ENCODE data around the gene FGGY. TPM values are rescaled to one million over a fixed set of nuclear protein-coding genes. Genes with fewer than 3 reads are reported as not detected.

Gene FGGY
- total RNA-seq, 1 donor from 2014 or later = 31.2 TPM

DNA sequence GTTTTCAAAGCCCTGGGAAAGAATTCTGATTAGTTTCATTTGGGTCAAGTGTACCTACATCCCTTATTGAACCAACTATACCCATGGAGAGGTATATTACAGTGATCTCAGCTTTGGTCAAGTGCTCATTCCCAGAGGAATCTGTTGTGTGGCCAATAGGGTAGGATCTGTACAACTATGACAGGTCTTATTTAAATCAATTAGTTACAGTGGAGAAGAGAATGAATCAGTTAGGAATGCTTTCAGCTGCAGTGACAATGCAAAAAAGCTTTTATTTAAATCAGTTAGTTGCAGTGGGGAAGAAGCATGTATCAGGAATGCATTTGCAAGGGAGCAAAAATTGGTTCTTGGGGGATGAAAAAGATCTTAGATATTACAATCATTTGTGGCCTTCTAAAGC is 119.0 kb downstream of the FGGY start:
- TF ChIP-seq, protein P1, sequence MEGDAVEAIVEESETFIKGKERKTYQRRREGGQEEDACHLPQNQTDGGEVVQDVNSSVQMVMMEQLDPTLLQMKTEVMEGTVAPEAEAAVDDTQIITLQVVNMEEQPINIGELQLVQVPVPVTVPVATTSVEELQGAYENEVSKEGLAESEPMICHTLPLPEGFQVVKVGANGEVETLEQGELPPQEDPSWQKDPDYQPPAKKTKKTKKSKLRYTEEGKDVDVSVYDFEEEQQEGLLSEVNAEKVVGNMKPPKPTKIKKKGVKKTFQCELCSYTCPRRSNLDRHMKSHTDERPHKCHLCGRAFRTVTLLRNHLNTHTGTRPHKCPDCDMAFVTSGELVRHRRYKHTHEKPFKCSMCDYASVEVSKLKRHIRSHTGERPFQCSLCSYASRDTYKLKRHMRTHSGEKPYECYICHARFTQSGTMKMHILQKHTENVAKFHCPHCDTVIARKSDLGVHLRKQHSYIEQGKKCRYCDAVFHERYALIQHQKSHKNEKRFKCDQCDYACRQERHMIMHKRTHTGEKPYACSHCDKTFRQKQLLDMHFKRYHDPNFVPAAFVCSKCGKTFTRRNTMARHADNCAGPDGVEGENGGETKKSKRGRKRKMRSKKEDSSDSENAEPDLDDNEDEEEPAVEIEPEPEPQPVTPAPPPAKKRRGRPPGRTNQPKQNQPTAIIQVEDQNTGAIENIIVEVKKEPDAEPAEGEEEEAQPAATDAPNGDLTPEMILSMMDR (IDR thresholded peaks at IDR 0.05; ENCODE audit: borderline replicate concordance) = no peak
- no peak for DNase-seq
- Histone ChIP-seq H3K27ac (replicated peaks) (no peak overlapping the region), H3K4me3 (no peak overlapping the region), H3K4me1 (peaks cover 7% of the 10 kb centered on the region), H3K9me3 (replicated peaks) (no peaks in the 10 kb centered on the region), H3K27me3 (ENCODE audit: low read depth) (no peaks in the 10 kb centered on the region), H3K36me3 (no peaks in the 10 kb centered on the region)
- intact Hi-C loops (cut with micrococcal nuclease) = no loop called here

DNA sequence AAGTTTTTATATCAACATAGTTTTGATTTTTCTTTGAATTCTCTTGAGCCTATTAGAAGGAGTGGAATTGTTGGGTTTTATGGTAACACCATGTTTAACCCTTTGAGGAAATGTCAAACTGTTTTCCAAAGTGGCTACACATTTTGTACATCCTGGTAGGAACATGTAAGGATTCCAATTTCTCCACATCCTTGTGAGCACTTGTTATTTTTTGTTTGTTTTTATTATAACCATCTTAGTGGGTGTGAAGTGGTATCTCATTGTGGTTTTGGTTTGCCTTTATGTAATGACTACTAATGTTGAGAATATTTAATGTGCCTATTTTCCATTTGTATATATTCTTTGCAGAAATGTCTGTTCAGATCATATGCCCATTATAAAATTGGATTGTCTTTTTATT is 120.5 kb downstream of the FGGY start:
- TF ChIP-seq, protein P1 (IDR thresholded peaks at IDR 0.05; ENCODE audit: borderline replicate concordance) = no peak
- Histone ChIP-seq H3K36me3 (no peaks in the 10 kb centered on the region), H3K9me3 (replicated peaks) (no peaks in the 10 kb centered on the region), H3K27me3 (ENCODE audit: low read depth) (no peaks in the 10 kb centered on the region), H3K4me3 (no peak overlapping the region), H3K27ac (replicated peaks) (no peak overlapping the region), H3K4me1 (peaks cover 10% of the 10 kb centered on the region)
- DNase-seq = no peak
- intact Hi-C loops (cut with micrococcal nuclease) = no loop called here

DNA sequence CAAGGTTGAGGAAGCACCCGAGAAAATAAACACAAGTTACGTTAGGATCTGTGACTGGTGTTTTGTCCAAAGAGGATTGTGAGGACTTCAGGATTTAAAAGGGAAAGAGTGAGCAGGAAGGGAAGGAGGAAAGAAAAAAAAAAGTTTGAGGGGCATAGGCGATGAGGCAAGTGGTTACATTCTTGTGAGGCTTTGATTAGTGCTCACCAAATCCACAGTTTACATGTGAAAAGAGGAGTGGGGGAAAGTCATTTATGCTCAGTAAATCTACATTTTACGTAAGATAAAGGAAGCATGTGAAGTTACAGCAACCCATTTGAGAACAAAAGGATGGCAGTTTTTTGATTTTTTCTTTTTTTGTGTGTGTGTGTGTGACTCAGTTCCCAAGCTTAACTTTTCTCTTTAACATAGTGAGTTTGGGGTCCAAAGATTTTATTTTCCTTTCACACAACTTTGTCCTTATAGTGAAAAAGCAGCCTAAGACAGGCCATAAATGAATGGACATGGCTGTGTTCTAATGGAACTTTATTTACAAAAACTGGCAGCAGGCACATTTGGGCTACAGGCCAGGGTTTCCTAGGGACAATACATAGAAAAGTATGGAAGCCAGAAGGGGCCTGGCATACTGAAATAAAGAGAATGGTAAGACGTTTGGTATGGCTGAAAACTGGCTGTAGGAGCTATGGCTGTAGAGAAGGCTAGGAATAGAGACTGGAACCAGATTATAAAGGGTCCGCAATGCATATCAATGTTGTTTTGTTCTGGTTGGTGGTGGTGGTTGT is 121.7 kb downstream of the FGGY start:
- Histone ChIP-seq H3K4me1 (peaks cover 14% of the 10 kb centered on the region), H3K36me3 (no peaks in the 10 kb centered on the region), H3K27me3 (ENCODE audit: low read depth) (no peaks in the 10 kb centered on the region), H3K27ac (replicated peaks) (no peak overlapping the region), H3K9me3 (replicated peaks) (no peaks in the 10 kb centered on the region), H3K4me3 (no peak overlapping the region)
- intact Hi-C loops (cut with micrococcal nuclease) = no loop called here
- TF ChIP-seq, protein P1 (IDR thresholded peaks at IDR 0.05; ENCODE audit: borderline replicate concordance) = no peak
- no peak for DNase-seq

DNA sequence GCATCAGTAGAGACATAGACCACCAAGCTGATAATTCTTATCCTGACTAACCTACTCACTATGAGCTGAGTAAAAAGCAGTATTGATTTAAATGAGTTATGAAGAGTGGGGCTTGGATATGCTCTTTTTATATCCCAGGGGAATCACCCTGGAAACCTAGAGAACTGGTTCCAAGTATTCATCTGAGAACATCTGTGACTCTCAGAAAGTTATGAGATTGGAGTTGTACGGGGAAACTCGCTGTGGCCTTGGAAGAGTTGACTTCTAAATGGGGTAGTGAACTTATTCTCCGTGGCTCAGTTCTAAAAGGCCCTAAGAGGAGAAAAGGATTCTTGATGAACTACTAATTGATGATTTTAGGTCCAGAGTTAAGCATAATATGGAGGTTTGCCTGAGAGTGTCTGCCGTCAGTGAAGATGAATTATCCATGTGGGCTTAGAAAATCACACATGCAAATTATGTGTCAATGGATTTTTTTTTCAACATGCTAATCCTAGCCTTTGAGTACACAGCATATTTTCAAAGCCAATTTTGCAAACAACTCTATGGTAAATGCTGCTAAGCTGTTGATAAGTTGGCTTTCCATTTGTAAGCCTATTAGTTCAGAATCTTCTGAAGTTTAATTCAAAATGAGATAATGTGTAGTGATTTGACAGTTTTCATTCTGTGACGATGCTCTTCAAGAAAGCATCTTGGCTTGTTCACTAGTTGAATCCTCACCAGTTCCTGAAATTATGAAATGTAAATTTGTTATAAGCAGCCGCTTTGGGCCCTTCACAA is 122.7 kb downstream of the FGGY start:
- H3K27me3 ChIP-seq (ENCODE audit: low read depth) = no peaks in the 10 kb centered on the region
- H3K4me3 ChIP-seq = no peak overlapping the region
- H3K4me1 ChIP-seq = peaks cover 14% of the 10 kb centered on the region
- DNase-seq = no peak
- no peaks in the 10 kb centered on the region for H3K36me3 ChIP-seq
- TF ChIP-seq, protein P1 (IDR thresholded peaks at IDR 0.05; ENCODE audit: borderline replicate concordance) = no peak
- intact Hi-C loops (cut with micrococcal nuclease) = no loop called here
- no peak overlapping the region for H3K27ac ChIP-seq (replicated peaks)
- no peaks in the 10 kb centered on the region for H3K9me3 ChIP-seq (replicated peaks)

DNA sequence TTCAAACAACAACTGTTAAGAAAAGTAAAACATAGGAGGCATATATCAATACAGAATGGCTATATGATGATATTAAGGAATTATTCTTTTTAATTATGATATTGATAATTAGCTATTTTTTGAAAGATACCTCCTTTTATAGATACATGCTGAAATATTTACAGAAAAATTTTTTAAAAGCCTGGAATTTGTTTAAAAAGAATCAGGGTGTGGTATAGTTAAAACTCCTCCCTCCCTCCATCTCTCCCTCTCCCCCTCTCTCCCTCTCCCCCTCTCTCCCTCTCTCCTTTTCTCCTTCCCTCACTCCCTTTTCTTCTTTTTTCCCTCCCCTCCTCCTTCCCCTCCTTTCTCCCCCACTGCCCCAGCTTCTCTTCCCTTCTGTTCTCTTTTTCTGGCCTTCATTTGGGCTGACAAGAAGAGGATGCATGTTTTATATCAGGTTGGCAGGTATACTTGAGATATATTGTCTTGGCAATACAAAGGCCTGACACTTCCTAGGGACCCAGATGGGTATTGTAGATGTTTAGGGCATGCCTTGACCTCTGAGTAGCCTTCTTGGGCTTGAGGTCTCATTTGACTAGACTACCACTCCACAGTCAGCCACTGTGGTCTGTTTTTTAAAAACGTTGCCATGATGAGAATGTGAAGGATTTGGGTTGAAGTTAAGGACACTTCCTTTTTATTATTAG is 124.5 kb downstream of the FGGY start:
- H3K4me3 ChIP-seq = no peak overlapping the region
- TF ChIP-seq, protein P1 (IDR thresholded peaks at IDR 0.05; ENCODE audit: borderline replicate concordance) = no peak
- no peak for DNase-seq
- intact Hi-C loops (cut with micrococcal nuclease) = no loop called here
- no peak overlapping the region for H3K27ac ChIP-seq (replicated peaks)
- no peaks in the 10 kb centered on the region for H3K9me3 ChIP-seq (replicated peaks)
- no peaks in the 10 kb centered on the region for H3K36me3 ChIP-seq
- H3K4me1 ChIP-seq = peaks cover 14% of the 10 kb centered on the region
- H3K27me3 ChIP-seq (ENCODE audit: low read depth) = no peaks in the 10 kb centered on the region

All from left ventricle myocardium inferior (tissue), 1 donor.